Heart left ventricle (tissue), 16 donors: Measurements from ENCODE around the gene ZNF521. TPM values are rescaled to one million over a fixed set of nuclear protein-coding genes. Genes with fewer than 3 reads are reported as not detected.

ENCODE experiments used
- ATAC-seq, 4 donors: fragments of 200-7000 bp; cut with Tn5 transposase; one replicate each; pipeline ENCODE4 v1.9.1; 2020 to 2022; ENCODE audit warnings: moderate library complexity in 4 of 4, mild to moderate bottlenecking in 3 of 4, moderate number of reproducible peaks in 1 of 4
- DNase-seq, 5 donors: peaks; one replicate each; pipeline ENCODE4 v3.0.0-alpha.2; 2020
- H3K27ac ChIP-seq, 12 donors: fragments of 200-600 bp; sonication (generic) in 4 of 12; one replicate each; pipeline versions ENCODE4 v1.5.0 to v1.8.0; 2016 to 2022; ENCODE audit warnings: mild to moderate bottlenecking in 2 of 12
- H3K27me3 ChIP-seq, 9 donors: fragments of 200-600 bp; sonication (generic) in 2 of 9; one replicate each; pipeline versions ENCODE4 v1.5.1 to v1.8.0; 2016 to 2022; ENCODE audit warnings: mild to moderate bottlenecking in 3 of 9
- H3K36me3 ChIP-seq, 9 donors: fragments of 200-600 bp; sonication (generic) in 2 of 9; one replicate each; pipeline versions ENCODE4 v1.5.0 to v1.8.0; 2018 to 2022; ENCODE audit warnings: mild to moderate bottlenecking in 2 of 9
- H3K4me1 ChIP-seq, 12 donors: fragments of 200-600 bp; sonication (generic) in 4 of 12; one replicate each; pipeline versions ENCODE4 v1.5.0 to v1.8.0; 2016 to 2022; ENCODE audit warnings: mild to moderate bottlenecking in 3 of 12
- H3K4me3 ChIP-seq, 12 donors: fragments of 200-600 bp; sonication (generic) in 4 of 12; one replicate each; pipeline versions ENCODE4 v1.5.0 to v1.8.0; 2017 to 2022; ENCODE audit warnings: mild to moderate bottlenecking in 9 of 12, moderate library complexity in 4 of 12
- H3K9me3 ChIP-seq, 12 donors: fragments of 200-600 bp; sonication (generic) in 4 of 12; one replicate each; pipeline versions ENCODE4 v1.5.0 to v1.8.0; 2016 to 2022; ENCODE audit warnings: mild to moderate bottlenecking in 1 of 12
- CTCF ChIP-seq, 12 donors: fragments of 200-600 bp; sonication (generic) in 4 of 12; IDR thresholded peaks; one replicate each; pipeline versions ENCODE4 v1.5.0 to v1.8.0; 2018 to 2022; ENCODE audit warnings: antibody characterized with exemption in 12 of 12, mild to moderate bottlenecking in 5 of 12
- POLR2A ChIP-seq, 2 donors: fragments of 450-650 bp; IDR thresholded peaks; one replicate each; pipeline ENCODE4 v1.6.1; 2017; ENCODE audit warnings: antibody characterized with exemption in 2 of 2, mild to moderate bottlenecking in 2 of 2, moderate library complexity in 2 of 2
- WGBS, 4 donors: extraction: QIAGEN DNeasy Blood & Tissue Kit in 2 of 4; methylation state at CpG; one replicate each; pipeline versions ENCODE4 v1.1.5 to v1.1.7; 2013 to 2018; 5-methylcytosine and 5-hydroxymethylcytosine counted together
- intact Hi-C, 10 donors: fragments of 100-400 bp; cut with DNase I; formaldehyde crosslinking; loops; one replicate each; pipeline versions ENCODE4 v1.11.1 to v1.14.2; 2022
- polyA plus RNA-seq, 2 donors: library from polyadenylated mRNA; stranded (reverse); fragments of 200-250 nt; gene quantifications; one replicate each; pipeline ENCODE4 v1.2.3, GENCODE V29; 2013
- total RNA-seq, 9 donors: library from RNA; depleted of rRNA in 2 of 9; stranded (reverse); fragments of >200 nt in 2 of 9; fragmentation: NEBNext Ultra II Directional in 3 of 9; extraction: Animal tissue kit (Norgen Biotek cat#: 25700) in 3 of 9; gene quantifications; one replicate each; pipeline versions ENCODE4 v1.1.0 to v1.2.4, GENCODE V29; 2016 to 2023
- donor health status: ischemic (EF 13 %, LVEDD 7.1; RV severe dilation, severe dysfunction).
- donor health status: healthy with polysubstance abuse.
- donor health status: DM: no; HTN: yes; CAD: no.
- donor health status: DM: no; HTN: no; CAD: no.
- donor health status: ischemic (EF 25% LVEDD 6.9; RV normal size, moderate dysfunction).
- donor health status: ischemic (EF 25% LVEDD 5.7; RV mildly dilated, moderate dysfunction).
- donor health status: healthy.
- donor health status: DM: yes; HTN: yes; CAD: no.
- donor health status: ischemic (EF 35%, LVEDD 5.7; RV mildly dilated, moderate dysfunction).
- donor health status: nonischemic (EF 11% LVEDD 7.7; RV severe dilation, severe dysfunction).
- donor health status: DM: yes; HTN: yes; CAD: no.
- donor health status: PGD.
- donor health status: ischemic (EF 29% LVEDD 5.4; RV normal size, mild dysfunction).
- donor health status: nonischemic (EF 23%, LVEDD 6.1; RV moderate dilation, normal function).

ZNF521 gene
- total and polyA plus RNA-seq, 11 donors: 1.5 to 24.4 (median 14.9) TPM

GRCh38 chr18:25192065-25192464 lies 159.9 kb downstream of the ZNF521 start:
- H3K4me1 ChIP-seq: peaks cover 0 to 9% (median 0%) of the 10 kb centered on the region in 12 donors
- whole genome bisulfite sequencing, 4 donors: 68 to 80% (median 74%) methylated on average over 4 of the region's 4 CpGs
- intact Hi-C loops: no loop called here
- H3K27ac ChIP-seq: no peak overlapping the region
- no peak for DNase-seq
- TF ChIP-seq POLR2A (IDR thresholded peaks at IDR 0.05) (no peak), CTCF (IDR thresholded peaks at IDR 0.05) (no peak)
- no peak for ATAC-seq
- H3K4me3 ChIP-seq: no peak overlapping the region
- no peaks in the 10 kb centered on the region for H3K9me3 ChIP-seq
- H3K27me3 ChIP-seq: no peaks in the 10 kb centered on the region
- peaks cover 0 to 7% (median 0%) of the 10 kb centered on the region in 9 donors for H3K36me3 ChIP-seq

- peaks cover 0 to 7% (median 0%) of the 10 kb centered on the region in 9 donors for H3K36me3 ChIP-seq
- H3K4me1 ChIP-seq: peaks cover 0 to 19% (median 0%) of the 10 kb centered on the region in 12 donors
- no peak for DNase-seq
- no peak overlapping the region for H3K27ac ChIP-seq
- 85 to 93% (median 87%) methylated on average over 3 of the region's 3 CpGs for WGBS, 4 donors
- no peaks in the 10 kb centered on the region for H3K27me3 ChIP-seq
- H3K9me3 ChIP-seq: no peaks in the 10 kb centered on the region
- no peak for ATAC-seq
- intact Hi-C loops: no loop called here
- no peak overlapping the region for H3K4me3 ChIP-seq
- TF ChIP-seq POLR2A (IDR thresholded peaks at IDR 0.05) (no peak), CTCF (IDR thresholded peaks at IDR 0.05) (no peak)
Measured at GRCh38 chr18:25190472-25190871, 161.5 kb downstream of the ZNF521 start.

- 95 to 96% (median 95%) methylated on average over 7 of the region's 7 CpGs for whole genome bisulfite sequencing, 4 donors
- peaks cover 0 to 22% (median 0%) of the 10 kb centered on the region in 12 donors for H3K4me1 ChIP-seq
- H3K9me3 ChIP-seq: no peaks in the 10 kb centered on the region
- H3K36me3 ChIP-seq: peaks cover 0 to 4% (median 0%) of the 10 kb centered on the region in 9 donors
- H3K27me3 ChIP-seq: no peaks in the 10 kb centered on the region
- TF ChIP-seq POLR2A (IDR thresholded peaks at IDR 0.05) (no peak), CTCF (IDR thresholded peaks at IDR 0.05) (no peak)
- ATAC-seq (no peak), DNase-seq (no peak)
- H3K27ac ChIP-seq: no peak overlapping the region
- no peak overlapping the region for H3K4me3 ChIP-seq
- intact Hi-C loops: no loop called here
Measured at GRCh38 chr18:25189391-25190185, 162.4 kb downstream of the ZNF521 start.

- intact Hi-C loops: no loop called here
Measured at GRCh38 chr18:25187521-25188192, 164.3 kb downstream of the ZNF521 start.

More at GRCh38 chr18:25187521-25188192, 164.3 kb downstream of the ZNF521 start:
- Histone ChIP-seq H3K4me1 (peaks cover 0 to 22% (median 0%) of the 10 kb centered on the region in 12 donors), H3K9me3 (no peaks in the 10 kb centered on the region), H3K36me3 (no peaks in the 10 kb centered on the region), H3K4me3 (no peak overlapping the region), H3K27ac (no peak overlapping the region), H3K27me3 (no peaks in the 10 kb centered on the region)
- no peak for TF ChIP-seq POLR2A (IDR thresholded peaks at IDR 0.05)
- no peak for TF ChIP-seq CTCF (IDR thresholded peaks at IDR 0.05)
- no peak for ATAC-seq
- DNase-seq: no peak
- WGBS, 4 donors: 82 to 90% (median 85%) methylated on average over 7 of the region's 7 CpGs
